Keratinocyte (primary cell): ENCODE data around the gene HMGCLL1. TPM values are rescaled to one million over a fixed set of nuclear protein-coding genes. Genes with fewer than 3 reads are reported as not detected.

ENCODE experiments used
- DNase-seq: peaks from one replicate; pipeline ENCODE4 v3.0.0-alpha.2; 2011; ENCODE audit warnings: low read depth, missing footprints, low spot score
- FAIRE-seq: peaks from 2 replicates; lab custom pipeline; 2011; peaks lifted over from hg19 to GRCh38; lab: Jason Lieb, UNC
- H2AFZ ChIP-seq: 2 replicates; pipeline ENCODE4 v1.6.0; 2012; ENCODE audit warnings: low read length, control low read depth, inconsistent platforms; ENCODE audit not compliant: control insufficient read depth
- H3K27ac ChIP-seq: 2 replicates; pipeline ENCODE4 v1.5.1; 2011; ENCODE audit warnings: low read length; ENCODE audit not compliant: control insufficient read depth, insufficient read depth
- H3K27me3 ChIP-seq: 3 replicates; pipeline ENCODE4 v1.6.0; 2011; ENCODE audit warnings: low read length; ENCODE audit not compliant: control insufficient read depth, insufficient read depth; ENCODE audit errors: extremely low read depth
- H3K36me3 ChIP-seq, 2 experiments: 2 replicates in 1 of 2; 3 replicates in 1 of 2; pipeline ENCODE4 v1.5.1; 2011; ENCODE audit warnings: low read length in 2 of 2, mild to moderate bottlenecking in 1 of 2; ENCODE audit not compliant: control insufficient read depth in 2 of 2, insufficient read depth in 2 of 2; ENCODE audit errors: extremely low read depth in 1 of 2
- H3K4me1 ChIP-seq: 3 replicates; pipeline ENCODE4 v1.5.1; 2011; ENCODE audit warnings: low read length; ENCODE audit not compliant: control insufficient read depth, insufficient read depth; ENCODE audit errors: extremely low read depth
- H3K4me2 ChIP-seq: 3 replicates; pipeline ENCODE4 v1.6.0; 2011; ENCODE audit warnings: low read depth, low read length; ENCODE audit not compliant: control insufficient read depth, insufficient read depth; ENCODE audit errors: extremely low read depth
- H3K4me3 ChIP-seq, 3 experiments: fragments of 200-600 bp in 1 of 3; sonication (generic) in 1 of 3; 2 replicates in 2 of 3; 3 replicates in 1 of 3; pipeline ENCODE4 v1.5.1; 2011 to 2016; ENCODE audit warnings: low read length in 3 of 3, mild to moderate bottlenecking in 3 of 3, control low read depth in 2 of 3, inconsistent platforms in 1 of 3, low read depth in 1 of 3, mixed read lengths in 1 of 3, mixed run types in 1 of 3, moderate library complexity in 1 of 3; ENCODE audit not compliant: control insufficient read depth in 2 of 3, insufficient read depth in 2 of 3; ENCODE audit errors: extremely low read depth in 1 of 3
- H3K79me2 ChIP-seq: 2 replicates; pipeline ENCODE4 v1.6.0; 2012; ENCODE audit warnings: low read length; ENCODE audit not compliant: control insufficient read depth, insufficient read depth
- H3K9ac ChIP-seq: 3 replicates; pipeline ENCODE4 v1.6.0; 2011; ENCODE audit warnings: low read length; ENCODE audit not compliant: control insufficient read depth, insufficient read depth; ENCODE audit errors: extremely low read depth
- H3K9me1 ChIP-seq: 3 replicates; pipeline ENCODE4 v1.6.0; 2011; ENCODE audit warnings: low read length; ENCODE audit not compliant: control insufficient read depth, insufficient read depth; ENCODE audit errors: extremely low read depth
- H3K9me3 ChIP-seq: 2 replicates; pipeline ENCODE4 v1.5.1; 2012; ENCODE audit warnings: low read depth, low read length; ENCODE audit not compliant: control insufficient read depth
- H4K20me1 ChIP-seq: 3 replicates; pipeline ENCODE4 v1.6.0; 2011; ENCODE audit warnings: low read length; ENCODE audit not compliant: control insufficient read depth, insufficient read depth; ENCODE audit errors: extremely low read depth
- CTCF ChIP-seq, 3 experiments: IDR thresholded peaks in 1 of 3; conservative IDR thresholded peaks in 1 of 3; optimal IDR thresholded peaks in 1 of 3; 2 replicates in 2 of 3; 3 replicates in 1 of 3; pipeline versions ENCODE3 to v1.5.1; 2011; ENCODE audit warnings: low read length in 3 of 3, mild to moderate bottlenecking in 3 of 3, moderate library complexity in 2 of 3, control low read depth in 1 of 3, inconsistent platforms in 1 of 3; ENCODE audit not compliant: insufficient read depth in 2 of 3; ENCODE audit errors: extremely low read depth in 1 of 3
- EZH2 ChIP-seq: IDR thresholded peaks from one replicate; pipeline ENCODE4 v1.6.1; 2012; ENCODE audit warnings: inconsistent platforms, mild to moderate bottlenecking, low read length, moderate library complexity
- dilution Hi-C: fragments of 300-500 bp; cut with MboI; formaldehyde crosslinking; loops from one replicate; pipeline ENCODE4 v1.7.0; 2020; ENCODE audit warnings: low sequenced_read_pairs; ENCODE audit not compliant: extremely low pct_ligation_motif_present
- polyA plus RNA-seq, 5 experiments: library from polyadenylated mRNA; depleted of rRNA in 3 of 5; stranded (reverse) in 3 of 5; stranded (forward) in 1 of 5; unstranded in 1 of 5; fragments of >200 nt; gene quantifications; 1 replicate in 1 of 5; 2 replicates in 3 of 5; 3 replicates in 1 of 5; pipeline versions ENCODE4 v1.2.1 to v1.2.3, GENCODE V29; 2011 to 2012; ENCODE audit warnings: missing spikeins in 2 of 5, low read depth in 1 of 5, low replicate concordance in 1 of 5

Gene HMGCLL1
- polyA plus RNA-seq, 1 donor (not counting 4 experiments of a cell fraction or from before 2014, with no cell fraction given) = 0.04 TPM

DNA sequence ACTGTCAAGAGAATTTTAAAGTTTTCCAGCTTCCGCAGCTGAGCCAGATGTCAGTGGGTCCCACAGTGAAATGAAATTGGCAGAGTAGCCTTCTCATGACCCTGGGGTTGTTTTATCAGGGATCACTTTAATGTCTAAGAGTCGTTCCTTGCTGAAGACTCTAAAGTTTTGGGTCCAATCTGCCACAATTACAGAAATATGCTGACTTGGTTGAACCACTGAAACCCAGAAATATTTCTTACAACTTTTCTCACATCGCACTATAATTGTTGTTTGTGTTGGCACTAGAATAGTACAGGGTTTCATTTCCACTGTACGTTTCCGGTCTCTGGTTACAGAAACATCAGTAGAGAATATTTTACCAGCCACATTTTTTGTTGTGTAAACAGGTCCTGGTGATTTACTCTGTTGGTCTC is 109.0 kb downstream of the HMGCLL1 start:
- FAIRE-seq (no peak), DNase-seq (no peak)
- Histone ChIP-seq H3K9ac (no peak overlapping the region), H3K9me3 (no peaks in the 10 kb centered on the region), H3K4me1 (peaks cover 5% of the 10 kb centered on the region), H3K27ac (no peak overlapping the region), H4K20me1 (no peaks in the 10 kb centered on the region), H3K9me1 (no peaks in the 10 kb centered on the region), H2AFZ (no peak overlapping the region), H3K4me3 (no peak overlapping the region), H3K4me2 (no peak overlapping the region), H3K36me3 (no peaks in the 10 kb centered on the region), H3K79me2 (no peaks in the 10 kb centered on the region), H3K27me3 (no peaks in the 10 kb centered on the region)
- dilution Hi-C loops = no loop called here
- no peak for TF ChIP-seq CTCF (optimal IDR thresholded peaks at IDR 0.05 in 1 of 3, IDR thresholded peaks at IDR 0.05 in 1 of 3, conservative IDR thresholded peaks at IDR 0.05 in 1 of 3; ENCODE audit: extremely low read depth in 1 of 3, insufficient read depth in 2 of 3, low read length in 3 of 3)
- no peak for TF ChIP-seq EZH2

DNA sequence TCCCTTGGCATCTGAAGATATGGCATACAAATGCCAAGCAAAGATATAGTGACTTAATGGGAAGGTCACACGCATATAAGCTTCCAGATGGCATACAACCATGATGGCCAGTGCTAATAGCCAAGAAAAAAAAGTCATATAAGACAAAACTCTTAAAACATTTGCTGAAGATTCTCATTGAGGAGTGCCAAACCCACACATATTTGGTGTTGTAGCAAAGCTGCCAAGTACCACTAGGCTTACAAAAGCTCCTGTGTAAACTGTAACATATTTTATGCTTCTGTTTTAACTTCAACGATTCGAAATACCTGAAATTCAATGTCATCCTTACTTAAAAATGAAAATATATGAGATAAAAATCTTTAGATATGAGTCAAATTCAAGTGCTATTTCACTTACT is 123.0 kb downstream of the HMGCLL1 start:
- H3K27me3 ChIP-seq = no peaks in the 10 kb centered on the region
- no peaks in the 10 kb centered on the region for H3K9me3 ChIP-seq
- dilution Hi-C loops = no loop called here
- H3K9me1 ChIP-seq = no peaks in the 10 kb centered on the region
- no peaks in the 10 kb centered on the region for H3K4me1 ChIP-seq
- FAIRE-seq = no peak
- H4K20me1 ChIP-seq = no peaks in the 10 kb centered on the region
- no peak overlapping the region for H3K27ac ChIP-seq
- H3K4me3 ChIP-seq = no peak overlapping the region
- no peak overlapping the region for H3K9ac ChIP-seq
- no peaks in the 10 kb centered on the region for H3K79me2 ChIP-seq
- H2AFZ ChIP-seq = no peak overlapping the region
- no peak overlapping the region for H3K4me2 ChIP-seq
- no peaks in the 10 kb centered on the region for H3K36me3 ChIP-seq
- TF ChIP-seq EZH2 (no peak), CTCF (optimal IDR thresholded peaks at IDR 0.05 in 1 of 3, IDR thresholded peaks at IDR 0.05 in 1 of 3, conservative IDR thresholded peaks at IDR 0.05 in 1 of 3; ENCODE audit: extremely low read depth in 1 of 3, insufficient read depth in 2 of 3, low read length in 3 of 3) (no peak)
- DNase-seq = no peak
